LHCN-M2 (cell line): ENCODE measurements around the gene CNTFR. TPM values are rescaled to one million over a fixed set of nuclear protein-coding genes. Genes with fewer than 3 reads are reported as not detected.

Experiments
- DNase-seq: peaks from one replicate; pipeline ENCODE4 v3.0.0-alpha.2; 2012; ENCODE audit warnings: low read depth
- total RNA-seq: library from RNA; depleted of rRNA; stranded (reverse); fragments of >200 nt; gene quantifications from 2 replicates; pipeline ENCODE4 v1.2.3, GENCODE V29; 2014

CNTFR gene
- total RNA-seq, 1 experiment from 2014 or later = not detected

GRCh38 chr9:34620061-34620994, 30.8 kb upstream of the CNTFR start, which contains the start of gene DCTN3:
Gene DCTN3, minus strand, starts transcription at chr9:34620495. Its CDS starts 31 bp downstream, at chr9:34620464.
- peak; percentile 91 for DNase-seq

- DNase-seq = no peak
These were observed 25.6 kb upstream of the CNTFR start for GRCh38 chr9:34615132-34615531.

- peak; percentile 75 for DNase-seq
These were observed 23.4 kb upstream of the CNTFR start for GRCh38 chr9:34612788-34613390.

- peak; percentile 83 for DNase-seq
These were observed 22.6 kb upstream of the CNTFR start, which contains the start of gene RPP25L for GRCh38 chr9:34611811-34612787. Gene RPP25L, minus strand, starts transcription at chr9:34612097. Its CDS starts 801 bp downstream, at chr9:34611296.

- no peak for DNase-seq
These were observed 21.8 kb upstream of the CNTFR start for GRCh38 chr9:34611251-34611810.

GRCh38 chr9:34610434-34611206, 21.1 kb upstream of the CNTFR start:
- no peak for DNase-seq

GRCh38 chr9:34607331-34607730, 17.8 kb upstream of the CNTFR start:
- no peak for DNase-seq

- DNase-seq = no peak
These were observed 17.4 kb upstream of the CNTFR start for GRCh38 chr9:34606905-34607304.

GRCh38 chr9:34606190-34606589, 16.7 kb upstream of the CNTFR start:
- DNase-seq = no peak

GRCh38 chr9:34603610-34604231, 14.2 kb upstream of the CNTFR start:
- DNase-seq = peak; percentile 62

- DNase-seq = no peak
These were observed 12.5 kb upstream of the CNTFR start for GRCh38 chr9:34601937-34602573.

GRCh38 chr9:34600908-34601307, 11.4 kb upstream of the CNTFR start:
- no peak for DNase-seq

- DNase-seq = peak; percentile 41
These were observed 10.0 kb upstream of the CNTFR start for GRCh38 chr9:34599546-34599945.

GRCh38 chr9:34594177-34594576, 4.7 kb upstream of the CNTFR start:
- DNase-seq = no peak

GRCh38 chr9:34592895-34593601, 3.5 kb upstream of the CNTFR start:
- no peak for DNase-seq

- no peak for DNase-seq
These were observed 2.7 kb upstream of the CNTFR start for GRCh38 chr9:34591917-34592866.

- peak; percentile 55 for DNase-seq
These were observed 1.9 kb upstream of the CNTFR start for GRCh38 chr9:34591248-34591916.
